ENCODE data around the gene ITGA2. TPM values are rescaled to one million over a fixed set of nuclear protein-coding genes. Genes with fewer than 3 reads are reported as not detected.

The ITGA2 gene
- polyA plus RNA-seq, 2 donors: 3.7 to 6.4 TPM

DNA sequence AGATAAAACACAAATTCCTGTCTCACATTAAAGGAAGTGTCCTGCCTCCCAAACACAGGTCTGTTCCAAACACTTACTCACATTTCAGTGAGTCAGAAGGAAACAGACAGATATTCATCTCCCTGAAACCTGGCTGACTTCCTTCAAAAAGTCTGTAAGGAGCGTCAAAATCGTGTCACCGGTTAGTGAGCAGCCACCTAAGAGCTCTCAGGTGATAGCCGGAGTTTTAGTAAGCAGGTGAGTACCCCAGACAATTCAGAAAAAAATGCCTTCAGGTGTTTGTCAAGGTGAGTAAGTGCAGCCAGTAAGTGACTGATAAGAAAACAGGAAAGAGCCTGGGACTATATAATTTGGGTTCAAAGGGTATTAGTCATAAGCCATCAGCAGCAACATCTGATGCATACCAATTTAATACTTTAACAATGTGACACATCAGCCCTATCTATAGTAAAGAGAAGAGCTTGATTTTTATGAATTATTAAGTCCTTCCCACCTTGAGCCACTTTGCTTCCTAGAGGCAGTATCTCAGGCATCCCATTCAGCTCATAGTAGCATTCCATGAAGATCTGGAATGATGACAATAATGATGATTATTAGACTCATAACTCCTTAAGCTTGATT lies 1.3 kb upstream of the ITGA2 start:
- Histone ChIP-seq H3K4me3 (ENCODE audit: low read depth in 1 of 2, low read length in 2 of 2) (peak overlapping the region in 1 of 2 donors; percentile 15), H3K27ac (ENCODE audit: low read depth in 2 of 2, low read length in 1 of 2) (peak overlapping the region; percentile 61 to 78), H3K9me3 (ENCODE audit: control insufficient read depth in 2 of 2, insufficient read depth in 1 of 2, low read depth in 1 of 2, low read length in 1 of 2) (no peaks in the 10 kb centered on the region), H3K27me3 (ENCODE audit: control insufficient read depth in 1 of 2, insufficient read depth in 2 of 2, low read length in 2 of 2) (no peaks in the 10 kb centered on the region), H3K4me1 (ENCODE audit: control insufficient read depth in 2 of 2, insufficient read depth in 2 of 2, low read length in 1 of 2) (no peaks in the 10 kb centered on the region), H3K36me3 (ENCODE audit: control insufficient read depth in 2 of 2, insufficient read depth in 2 of 2, low read length in 1 of 2) (no peaks in the 10 kb centered on the region)
- WGBS, 2 donors: 34 to 51% methylated on average over 4 of the region's 4 CpGs

DNA sequence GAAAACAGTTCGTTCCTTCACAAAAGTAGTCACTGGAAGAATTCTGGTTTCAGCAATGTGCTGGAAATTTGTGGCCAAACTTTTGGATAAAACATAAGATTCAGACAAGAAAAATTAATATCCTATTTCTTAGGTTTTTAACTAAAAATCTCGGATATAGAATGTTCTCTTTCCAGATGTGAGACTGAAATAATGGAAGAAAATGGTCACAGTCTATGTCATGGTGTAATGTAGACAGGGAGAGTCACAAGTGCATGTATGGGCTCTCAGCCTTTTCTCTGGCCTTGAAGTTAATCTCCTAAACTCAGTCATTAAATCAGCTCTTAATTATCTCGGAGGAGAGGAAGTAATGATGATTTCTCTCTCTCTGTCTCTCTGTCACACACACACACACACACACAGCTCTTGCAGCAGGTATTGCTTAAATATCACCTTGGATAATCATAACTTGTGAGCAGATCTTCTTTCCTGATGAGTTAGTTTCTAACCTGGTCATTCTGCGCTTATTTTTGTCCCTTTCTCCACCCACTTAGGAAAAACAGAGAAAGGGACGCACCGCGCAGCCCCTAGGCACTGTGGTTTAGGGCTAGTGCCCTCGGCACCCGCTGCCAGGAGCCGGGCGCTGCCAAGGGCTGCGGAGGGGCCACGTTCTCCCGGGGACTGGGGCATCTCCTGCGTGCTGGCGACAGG lies 672 bp upstream of the ITGA2 start:
- Histone ChIP-seq H3K4me1 (ENCODE audit: control insufficient read depth in 2 of 2, insufficient read depth in 2 of 2, low read length in 1 of 2) (no peaks in the 10 kb centered on the region), H3K27me3 (ENCODE audit: control insufficient read depth in 1 of 2, insufficient read depth in 2 of 2, low read length in 2 of 2) (no peaks in the 10 kb centered on the region), H3K36me3 (ENCODE audit: control insufficient read depth in 2 of 2, insufficient read depth in 2 of 2, low read length in 1 of 2) (no peaks in the 10 kb centered on the region), H3K27ac (ENCODE audit: low read depth in 2 of 2, low read length in 1 of 2) (peak overlapping the region; percentile 90), H3K4me3 (ENCODE audit: low read depth in 1 of 2, low read length in 2 of 2) (peak overlapping the region; percentile 88 to 91), H3K9me3 (ENCODE audit: control insufficient read depth in 2 of 2, insufficient read depth in 1 of 2, low read depth in 1 of 2, low read length in 1 of 2) (no peaks in the 10 kb centered on the region)
- WGBS, 2 donors: 7 to 8% methylated on average over 16 of the region's 16 CpGs

DNA sequence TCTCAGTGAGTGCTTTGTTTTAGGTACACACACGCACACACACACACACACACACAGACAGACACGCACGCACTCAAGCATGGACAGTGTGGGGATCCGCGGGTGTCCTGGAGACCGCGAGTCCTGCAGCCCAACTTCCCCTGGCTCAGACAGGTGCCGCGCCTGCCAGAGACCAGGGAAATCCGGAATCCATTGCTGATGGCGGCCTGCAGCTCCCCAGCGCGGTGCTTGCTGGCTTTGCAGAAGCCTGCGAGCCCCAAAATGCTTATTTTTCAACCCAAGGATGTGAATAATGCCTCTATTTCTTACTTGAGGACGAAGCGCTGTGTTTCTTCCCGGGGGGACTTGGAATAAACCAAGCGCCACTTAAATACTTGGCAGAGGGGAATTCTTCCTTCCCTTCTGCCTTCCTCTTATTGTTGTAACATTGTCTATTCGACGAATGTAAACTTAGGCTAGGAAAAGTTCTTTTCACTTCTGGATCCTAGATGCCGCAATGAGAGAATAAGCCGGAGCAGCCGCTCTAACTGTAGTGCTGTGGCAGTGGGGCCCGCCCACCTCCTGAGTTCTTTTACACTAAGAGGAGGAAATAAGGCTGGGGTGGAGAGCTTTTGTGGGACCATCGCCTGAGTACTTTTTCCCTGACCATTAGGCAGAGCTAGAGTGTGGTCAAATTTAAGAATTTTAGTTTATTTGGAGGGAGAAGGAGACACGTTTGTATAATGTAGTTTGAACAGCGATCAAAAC lies 802 bp downstream of the ITGA2 start:
- WGBS, 2 donors: 4% methylated on average over 27 of the region's 27 CpGs
- Histone ChIP-seq H3K9me3 (ENCODE audit: control insufficient read depth in 2 of 2, insufficient read depth in 1 of 2, low read depth in 1 of 2, low read length in 1 of 2) (no peaks in the 10 kb centered on the region), H3K36me3 (ENCODE audit: control insufficient read depth in 2 of 2, insufficient read depth in 2 of 2, low read length in 1 of 2) (no peaks in the 10 kb centered on the region), H3K27ac (ENCODE audit: low read depth in 2 of 2, low read length in 1 of 2) (peak overlapping the region; percentile 90), H3K4me1 (ENCODE audit: control insufficient read depth in 2 of 2, insufficient read depth in 2 of 2, low read length in 1 of 2) (no peaks in the 10 kb centered on the region), H3K27me3 (ENCODE audit: control insufficient read depth in 1 of 2, insufficient read depth in 2 of 2, low read length in 2 of 2) (no peaks in the 10 kb centered on the region), H3K4me3 (ENCODE audit: low read depth in 1 of 2, low read length in 2 of 2) (peak overlapping the region; percentile 88 to 91)

DNA sequence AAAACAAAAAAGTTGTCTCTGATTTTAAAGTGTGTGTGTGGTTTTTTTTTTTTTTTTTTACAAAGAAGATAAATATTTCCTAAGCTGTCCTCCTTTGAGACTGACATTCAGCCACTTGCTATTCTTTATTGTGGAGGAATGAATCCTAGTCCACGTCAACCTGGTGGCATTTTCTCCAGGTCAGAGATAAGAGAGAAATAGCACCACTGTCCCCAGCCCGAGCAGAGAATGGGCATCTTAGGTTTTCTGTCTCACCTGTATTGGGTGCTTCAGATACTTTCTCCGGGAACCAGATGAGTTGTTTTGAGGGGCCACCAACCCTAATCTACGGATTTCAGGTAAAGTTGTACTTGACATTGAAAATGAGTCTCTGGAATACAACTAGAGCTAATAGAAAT lies 1.4 kb downstream of the ITGA2 start:
- Histone ChIP-seq H3K27ac (ENCODE audit: low read depth in 2 of 2, low read length in 1 of 2) (no peak overlapping the region), H3K9me3 (ENCODE audit: control insufficient read depth in 2 of 2, insufficient read depth in 1 of 2, low read depth in 1 of 2, low read length in 1 of 2) (no peaks in the 10 kb centered on the region), H3K4me1 (ENCODE audit: control insufficient read depth in 2 of 2, insufficient read depth in 2 of 2, low read length in 1 of 2) (no peaks in the 10 kb centered on the region), H3K4me3 (ENCODE audit: low read depth in 1 of 2, low read length in 2 of 2) (peak overlapping the region; percentile 29 to 88), H3K36me3 (ENCODE audit: control insufficient read depth in 2 of 2, insufficient read depth in 2 of 2, low read length in 1 of 2) (no peaks in the 10 kb centered on the region), H3K27me3 (ENCODE audit: control insufficient read depth in 1 of 2, insufficient read depth in 2 of 2, low read length in 2 of 2) (no peaks in the 10 kb centered on the region)
- WGBS, 2 donors: 47 to 48% methylated on average over 4 of the region's 4 CpGs

DNA sequence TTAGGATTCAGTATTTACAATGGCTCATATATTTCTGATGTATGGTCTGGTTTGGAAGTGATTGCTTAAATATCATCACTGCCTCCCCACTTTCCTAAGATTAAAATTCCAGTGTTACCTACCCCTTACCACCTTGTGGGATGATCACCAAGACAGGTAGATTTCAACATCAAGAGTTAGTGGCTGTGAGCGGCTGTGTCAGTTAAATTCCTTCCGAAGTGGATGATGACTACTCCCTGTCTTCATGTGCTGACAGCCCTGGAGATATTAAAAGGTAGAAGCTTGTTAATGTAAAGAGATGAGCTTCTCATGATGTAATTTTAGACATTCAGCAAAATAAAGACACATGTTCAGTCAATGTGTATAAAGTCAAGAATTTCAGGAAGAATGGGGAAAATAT lies 4.2 kb downstream of the ITGA2 start:
- Histone ChIP-seq H3K4me3 (ENCODE audit: low read depth in 1 of 2, low read length in 2 of 2) (no peak overlapping the region), H3K27ac (ENCODE audit: low read depth in 2 of 2, low read length in 1 of 2) (no peak overlapping the region), H3K36me3 (ENCODE audit: control insufficient read depth in 2 of 2, insufficient read depth in 2 of 2, low read length in 1 of 2) (no peaks in the 10 kb centered on the region), H3K4me1 (ENCODE audit: control insufficient read depth in 2 of 2, insufficient read depth in 2 of 2, low read length in 1 of 2) (no peaks in the 10 kb centered on the region), H3K9me3 (ENCODE audit: control insufficient read depth in 2 of 2, insufficient read depth in 1 of 2, low read depth in 1 of 2, low read length in 1 of 2) (no peaks in the 10 kb centered on the region), H3K27me3 (ENCODE audit: control insufficient read depth in 1 of 2, insufficient read depth in 2 of 2, low read length in 2 of 2) (no peaks in the 10 kb centered on the region)
- WGBS, 2 donors: 79 to 85% methylated on average over 2 of the region's 2 CpGs

DNA sequence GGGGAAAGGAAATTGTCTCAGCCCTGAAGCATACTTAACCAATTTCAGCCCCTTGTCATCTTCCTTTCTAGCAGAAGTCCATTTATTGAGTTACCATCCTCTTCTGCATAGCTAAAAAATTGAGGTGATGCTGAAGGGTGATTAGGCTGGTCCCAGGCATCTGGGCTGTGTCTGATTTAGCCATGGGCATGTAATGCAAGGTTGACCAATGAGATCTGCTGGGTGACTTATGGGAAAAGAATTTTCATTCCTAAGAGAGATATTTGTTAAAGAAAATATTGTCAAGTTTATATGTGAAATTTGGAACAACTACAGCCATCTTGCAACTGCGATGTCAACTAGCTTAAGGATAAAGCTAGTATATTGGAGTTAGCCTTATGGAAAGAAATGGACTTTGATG lies 5.1 kb downstream of the ITGA2 start:
- no peaks in the 10 kb centered on the region for H3K4me1 ChIP-seq (ENCODE audit: control insufficient read depth in 2 of 2, insufficient read depth in 2 of 2, low read length in 1 of 2)
- H3K36me3 ChIP-seq (ENCODE audit: control insufficient read depth in 2 of 2, insufficient read depth in 2 of 2, low read length in 1 of 2): no peaks in the 10 kb centered on the region
- no peaks in the 10 kb centered on the region for H3K9me3 ChIP-seq (ENCODE audit: control insufficient read depth in 2 of 2, insufficient read depth in 1 of 2, low read depth in 1 of 2, low read length in 1 of 2)
- H3K27ac ChIP-seq (ENCODE audit: low read depth in 2 of 2, low read length in 1 of 2): no peak overlapping the region
- H3K4me3 ChIP-seq (ENCODE audit: low read depth in 1 of 2, low read length in 2 of 2): no peak overlapping the region
- H3K27me3 ChIP-seq (ENCODE audit: control insufficient read depth in 1 of 2, insufficient read depth in 2 of 2, low read length in 2 of 2): no peaks in the 10 kb centered on the region
- WGBS, 2 donors: 96 to 98% methylated on average over 1 of the region's 1 CpG

DNA sequence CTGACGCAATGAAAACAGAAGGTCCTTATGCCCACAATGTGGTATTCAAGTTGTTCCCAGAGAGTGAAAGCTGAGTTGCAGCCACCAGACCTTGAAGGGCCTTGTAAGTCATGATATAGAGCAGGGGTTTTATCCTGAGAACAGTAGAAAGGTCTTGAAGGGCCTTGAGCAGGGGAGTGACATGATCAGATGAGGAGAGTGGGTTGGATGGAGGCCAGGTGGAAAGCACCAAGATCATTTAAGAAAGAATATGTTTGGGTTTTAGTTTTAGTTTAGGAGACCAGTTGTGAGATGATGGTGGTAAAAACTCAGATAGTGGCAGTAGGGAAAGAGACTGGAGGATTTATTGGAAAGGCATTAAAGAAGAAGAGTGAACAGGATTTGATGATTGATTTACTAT lies 5.9 kb downstream of the ITGA2 start:
- no peaks in the 10 kb centered on the region for H3K9me3 ChIP-seq (ENCODE audit: control insufficient read depth in 2 of 2, insufficient read depth in 1 of 2, low read depth in 1 of 2, low read length in 1 of 2)
- WGBS, 2 donors: 94 to 97% methylated on average over 1 of the region's 1 CpG
- H3K27me3 ChIP-seq (ENCODE audit: control insufficient read depth in 1 of 2, insufficient read depth in 2 of 2, low read length in 2 of 2): no peaks in the 10 kb centered on the region
- no peaks in the 10 kb centered on the region for H3K36me3 ChIP-seq (ENCODE audit: control insufficient read depth in 2 of 2, insufficient read depth in 2 of 2, low read length in 1 of 2)
- H3K27ac ChIP-seq (ENCODE audit: low read depth in 2 of 2, low read length in 1 of 2): no peak overlapping the region
- no peaks in the 10 kb centered on the region for H3K4me1 ChIP-seq (ENCODE audit: control insufficient read depth in 2 of 2, insufficient read depth in 2 of 2, low read length in 1 of 2)
- H3K4me3 ChIP-seq (ENCODE audit: low read depth in 1 of 2, low read length in 2 of 2): no peak overlapping the region

DNA sequence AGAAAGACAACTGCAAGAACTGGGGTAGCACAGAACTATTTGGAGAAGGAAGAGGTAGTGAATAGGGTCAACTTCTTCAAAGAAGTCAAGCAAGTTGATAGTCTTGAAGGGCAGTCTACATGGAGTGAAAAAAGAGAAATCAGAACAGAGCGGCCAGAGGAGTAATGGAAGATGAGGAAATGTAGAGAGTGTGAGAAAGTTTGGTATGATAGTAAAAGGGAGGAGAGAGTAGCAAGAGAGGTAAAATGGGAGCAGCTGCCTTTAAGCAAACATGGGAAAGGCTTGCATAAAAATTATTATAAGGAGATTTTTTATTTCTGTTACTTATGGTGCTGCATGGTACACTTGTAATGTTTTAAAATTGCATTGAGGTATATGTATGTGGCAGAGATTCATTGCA lies 6.8 kb downstream of the ITGA2 start:
- H3K9me3 ChIP-seq (ENCODE audit: control insufficient read depth in 2 of 2, insufficient read depth in 1 of 2, low read depth in 1 of 2, low read length in 1 of 2): no peaks in the 10 kb centered on the region
- no peaks in the 10 kb centered on the region for H3K27me3 ChIP-seq (ENCODE audit: control insufficient read depth in 1 of 2, insufficient read depth in 2 of 2, low read length in 2 of 2)
- H3K4me1 ChIP-seq (ENCODE audit: control insufficient read depth in 2 of 2, insufficient read depth in 2 of 2, low read length in 1 of 2): no peaks in the 10 kb centered on the region
- H3K27ac ChIP-seq (ENCODE audit: low read depth in 2 of 2, low read length in 1 of 2): no peak overlapping the region
- H3K4me3 ChIP-seq (ENCODE audit: low read depth in 1 of 2, low read length in 2 of 2): no peak overlapping the region
- 95 to 100% methylated on average over 1 of the region's 1 CpG for WGBS, 2 donors
- no peaks in the 10 kb centered on the region for H3K36me3 ChIP-seq (ENCODE audit: control insufficient read depth in 2 of 2, insufficient read depth in 2 of 2, low read length in 1 of 2)

DNA sequence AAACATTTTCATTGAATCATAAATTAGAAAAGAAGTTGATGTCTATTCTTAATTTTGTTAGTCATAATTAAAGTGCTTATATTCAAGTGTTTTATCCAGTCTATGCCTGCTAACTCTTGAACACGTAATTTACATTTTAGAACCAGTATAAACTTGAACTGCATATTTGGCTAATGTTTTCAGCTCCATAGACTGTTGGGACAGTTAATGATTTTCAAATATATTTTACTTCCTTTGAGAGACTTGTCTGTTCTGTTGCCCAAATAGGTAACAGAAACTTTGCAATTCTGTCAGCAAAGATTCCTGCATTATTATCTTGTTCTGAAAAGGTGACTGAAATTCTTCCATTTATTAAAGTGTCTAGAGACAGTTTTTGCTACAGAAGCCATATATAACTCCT lies 7.8 kb downstream of the ITGA2 start:
- WGBS, 2 donors: 42 to 61% methylated on average over 1 of the region's 1 CpG
- Histone ChIP-seq H3K27ac (ENCODE audit: low read depth in 2 of 2, low read length in 1 of 2) (no peak overlapping the region), H3K9me3 (ENCODE audit: control insufficient read depth in 2 of 2, insufficient read depth in 1 of 2, low read depth in 1 of 2, low read length in 1 of 2) (no peaks in the 10 kb centered on the region), H3K4me1 (ENCODE audit: control insufficient read depth in 2 of 2, insufficient read depth in 2 of 2, low read length in 1 of 2) (no peaks in the 10 kb centered on the region), H3K4me3 (ENCODE audit: low read depth in 1 of 2, low read length in 2 of 2) (no peak overlapping the region), H3K36me3 (ENCODE audit: control insufficient read depth in 2 of 2, insufficient read depth in 2 of 2, low read length in 1 of 2) (no peaks in the 10 kb centered on the region), H3K27me3 (ENCODE audit: control insufficient read depth in 1 of 2, insufficient read depth in 2 of 2, low read length in 2 of 2) (no peaks in the 10 kb centered on the region)
